NT2/D1 (cell line): ENCODE data around the gene SELENOI.
"Not testable (repeated sequence)": the region's sequence is repeated elsewhere in the genome, so short reads cannot be mapped to it uniquely, and the experiment has no call there.

Source experiments
- DNase-seq: peaks from one replicate; pipeline ENCODE4 v3.0.0-alpha.2; 2011; ENCODE audit warnings: low read depth, low spot score
- H3K27me3 ChIP-seq: 2 replicates; pipeline ENCODE4 v1.6.0; 2011; ENCODE audit warnings: mild to moderate bottlenecking; ENCODE audit not compliant: insufficient read length, insufficient read depth
- H3K36me3 ChIP-seq: 2 replicates; pipeline ENCODE4 v1.6.1; 2011; ENCODE audit warnings: mild to moderate bottlenecking, low read length, mixed read lengths; ENCODE audit not compliant: insufficient read depth, insufficient read length
- H3K4me1 ChIP-seq: 2 replicates; pipeline ENCODE4 v1.5.1; 2011; ENCODE audit not compliant: insufficient read depth, insufficient read length
- H3K4me3 ChIP-seq: 2 replicates; pipeline ENCODE4 v1.5.1; 2011; ENCODE audit warnings: low read depth; ENCODE audit not compliant: insufficient read length
- H3K9ac ChIP-seq: 2 replicates; pipeline ENCODE4 v1.6.0; 2011; ENCODE audit warnings: low read depth; ENCODE audit not compliant: insufficient read length
- H3K9me3 ChIP-seq: 2 replicates; pipeline ENCODE4 v1.5.1; 2011; ENCODE audit warnings: mild to moderate bottlenecking, low read length; ENCODE audit not compliant: insufficient read depth
- SUZ12 ChIP-seq: IDR thresholded peaks from 2 replicates; pipeline ENCODE4 v1.6.1; 2011; ENCODE audit not compliant: insufficient read length, insufficient read depth; ENCODE audit errors: extremely low read depth
- YY1 ChIP-seq: IDR thresholded peaks from 2 replicates; pipeline ENCODE4 v1.6.1; 2011; ENCODE audit not compliant: insufficient read length, insufficient read depth
- ZNF274 ChIP-seq: IDR thresholded peaks from 2 replicates; pipeline ENCODE4 v1.6.1; 2011; ENCODE audit warnings: mild to moderate bottlenecking, low read depth, low read length

Gene SELENOI

GRCh38 chr2:26363323-26363722 lies 17.4 kb downstream of the SELENOI start:
- Histone ChIP-seq H3K4me1 (no peaks in the 10 kb centered on the region), H3K9me3 (no peaks in the 10 kb centered on the region; the same call in 1 of the 2 replicates), H3K4me3 (no peak overlapping the region), H3K36me3 (peaks cover 38% of the 10 kb centered on the region), H3K9ac (no peak overlapping the region), H3K27me3 (no peaks in the 10 kb centered on the region)
- DNase-seq: no peak
- TF ChIP-seq YY1 (no peak), SUZ12 (no peak), ZNF274 (no peak)

- Histone ChIP-seq H3K27me3 (no peaks in the 10 kb centered on the region), H3K4me1 (no peaks in the 10 kb centered on the region), H3K4me3 (no peak overlapping the region), H3K9ac (no peak overlapping the region), H3K9me3 (peaks cover 3% of the 10 kb centered on the region; the same call in 1 of the 2 replicates), H3K36me3 (peaks cover 43% of the 10 kb centered on the region)
- DNase-seq: no peak
- TF ChIP-seq YY1: no peak
- TF ChIP-seq ZNF274: no peak
- no peak for TF ChIP-seq SUZ12
Measured at GRCh38 chr2:26363958-26364357, 18.0 kb downstream of the SELENOI start.

GRCh38 chr2:26364669-26365068 lies 18.7 kb downstream of the SELENOI start:
- Histone ChIP-seq H3K27me3 (no peaks in the 10 kb centered on the region), H3K4me3 (no peak overlapping the region), H3K4me1 (no peaks in the 10 kb centered on the region), H3K9ac (no peak overlapping the region), H3K36me3 (peaks cover 50% of the 10 kb centered on the region), H3K9me3 (peaks cover 7% of the 10 kb centered on the region; the same call in 1 of the 2 replicates)
- TF ChIP-seq YY1 (no peak), ZNF274 (no peak), SUZ12 (no peak)
- no peak for DNase-seq

GRCh38 chr2:26366957-26367356 lies 21.0 kb downstream of the SELENOI start:
- no peaks in the 10 kb centered on the region for H3K27me3 ChIP-seq
- peaks cover 50% of the 10 kb centered on the region for H3K36me3 ChIP-seq
- peaks cover 7% of the 10 kb centered on the region; the same call in 1 of the 2 replicates for H3K9me3 ChIP-seq
- TF ChIP-seq ZNF274: no peak
- no peak for TF ChIP-seq YY1
- TF ChIP-seq SUZ12: no peak
- DNase-seq: no peak
- no peaks in the 10 kb centered on the region for H3K4me1 ChIP-seq
- H3K9ac ChIP-seq: no peak overlapping the region
- H3K4me3 ChIP-seq: no peak overlapping the region

- H3K27me3 ChIP-seq, H3K4me1 ChIP-seq, H3K4me3 ChIP-seq, DNase-seq, H3K9me3 ChIP-seq, H3K9ac ChIP-seq: not testable (repeated sequence)
- peaks cover 67% of the 10 kb centered on the region for H3K36me3 ChIP-seq
Measured at GRCh38 chr2:26369664-26370063, 23.7 kb downstream of the SELENOI start.

- not testable (repeated sequence) for H3K9me3 ChIP-seq, H3K4me1 ChIP-seq, DNase-seq, H3K27me3 ChIP-seq, H3K9ac ChIP-seq, H3K4me3 ChIP-seq
- H3K36me3 ChIP-seq: peaks cover 68% of the 10 kb centered on the region
Measured at GRCh38 chr2:26370909-26371308, 25.0 kb downstream of the SELENOI start.

- Histone ChIP-seq H3K9ac (no peak overlapping the region), H3K4me1 (no peaks in the 10 kb centered on the region), H3K9me3 (no peaks in the 10 kb centered on the region; the same call in 1 of the 2 replicates), H3K27me3 (no peaks in the 10 kb centered on the region), H3K36me3 (peaks cover 49% of the 10 kb centered on the region), H3K4me3 (no peak overlapping the region)
- no peak for TF ChIP-seq ZNF274
- TF ChIP-seq YY1: no peak
- no peak for TF ChIP-seq SUZ12
- no peak for DNase-seq
Measured at GRCh38 chr2:26376799-26377198, 30.9 kb downstream of the SELENOI start.

- no peak overlapping the region for H3K9ac ChIP-seq
- no peaks in the 10 kb centered on the region for H3K27me3 ChIP-seq
- no peak for DNase-seq
- H3K4me1 ChIP-seq: no peaks in the 10 kb centered on the region
- H3K36me3 ChIP-seq: peaks cover 41% of the 10 kb centered on the region
- no peak overlapping the region for H3K4me3 ChIP-seq
- no peaks in the 10 kb centered on the region for H3K9me3 ChIP-seq
- no peak for TF ChIP-seq ZNF274
- TF ChIP-seq SUZ12: no peak
- no peak for TF ChIP-seq YY1
Measured at GRCh38 chr2:26380281-26380680, 34.3 kb downstream of the SELENOI start.
